ENCODE results near the gene MROH9. TPM values are rescaled to one million over a fixed set of nuclear protein-coding genes. Genes with fewer than 3 reads are reported as not detected.

MROH9 gene
- total and polyA plus RNA-seq, 2 of the 4 experiments (the other 2 are of a cell fraction): not detected

GRCh38 chr1:170959385-170959784 is 24.1 kb downstream of the MROH9 start:
- Histone ChIP-seq H3K9me1 (ENCODE audit: insufficient read depth, low read length) (no peaks in the 10 kb centered on the region), H4K8ac (ENCODE audit: low read depth in 2 of 2, low read length in 2 of 2) (no peak overlapping the region), H3K4ac (ENCODE audit: low read depth, low read length) (no peak overlapping the region), H3K9ac (ENCODE audit: low read depth, low read length) (no peak overlapping the region), H4K5ac (ENCODE audit: low read depth, low read length) (no peak overlapping the region), H3K27me3 (ENCODE audit: control insufficient read depth, insufficient read depth, low read length) (no peaks in the 10 kb centered on the region), H2BK5ac (ENCODE audit: low read depth, low read length, poor library complexity, severe bottlenecking) (no peak overlapping the region), H2BK120ac (ENCODE audit: low read depth, low read length) (no peak overlapping the region), H2AFZ (replicated peaks; ENCODE audit: low read length, poor library complexity) (no peak overlapping the region), H3K79me1 (ENCODE audit: low read depth in 1 of 2, low read length in 2 of 2) (no peaks in the 10 kb centered on the region), H3K36me3 (ENCODE audit: control insufficient read depth, insufficient read depth, low read length) (no peaks in the 10 kb centered on the region), H2AK9ac (replicated peaks; ENCODE audit: low read depth, low read length, poor library complexity) (no peak overlapping the region), H2BK15ac (ENCODE audit: low read depth, low read length) (no peak overlapping the region), H2BK20ac (ENCODE audit: low read depth, low read length) (no peak overlapping the region), H3K18ac (ENCODE audit: low read depth, low read length) (no peak overlapping the region), H4K91ac (ENCODE audit: insufficient read depth, low read depth, low read length) (no peak overlapping the region), H3K9me3 (ENCODE audit: control insufficient read depth, insufficient read depth, low read length) (no peaks in the 10 kb centered on the region), H3K14ac (replicated peaks; ENCODE audit: low read depth, low read length) (no peak overlapping the region), H2AK5ac (ENCODE audit: low read depth, low read length) (no peak overlapping the region), H3K27ac (ENCODE audit: insufficient read depth, low read length) (no peak overlapping the region), H3K4me3 (ENCODE audit: insufficient read depth, low read depth, low read length) (no peak overlapping the region), H3K23ac (ENCODE audit: low read depth, low read length) (no peak overlapping the region), H3K4me1 (ENCODE audit: control insufficient read depth, insufficient read depth, low read length) (no peaks in the 10 kb centered on the region), H3K56ac (ENCODE audit: extremely low read depth, insufficient read depth, low read length) (no peak overlapping the region), H4K20me1 (ENCODE audit: insufficient read depth, low read length) (no peaks in the 10 kb centered on the region), H3K4me2 (ENCODE audit: low read depth, low read length) (no peak overlapping the region)
- dilution Hi-C loops (cut with HindIII; ENCODE audit: low sequenced_read_pairs, unreplicated experiment) (no loop called here), in situ Hi-C loops (cut with MboI; ENCODE audit: low sequenced_read_pairs) (no loop called here), intact Hi-C loops (cut with micrococcal nuclease) (no loop called here)
- no peak for TF ChIP-seq FOS (IDR thresholded peaks at IDR 0.05; ENCODE audit: low read depth, low read length)
- TF ChIP-seq CHD1 (IDR thresholded peaks at IDR 0.05; ENCODE audit: low read depth, low read length): no peak
- TF ChIP-seq POLR2A (IDR thresholded peaks at IDR 0.05; ENCODE audit: low read depth, low read length): no peak
- no peak for TF ChIP-seq CEBPB (IDR thresholded peaks at IDR 0.05; ENCODE audit: low read depth, low read length)
- TF ChIP-seq, protein P1, sequence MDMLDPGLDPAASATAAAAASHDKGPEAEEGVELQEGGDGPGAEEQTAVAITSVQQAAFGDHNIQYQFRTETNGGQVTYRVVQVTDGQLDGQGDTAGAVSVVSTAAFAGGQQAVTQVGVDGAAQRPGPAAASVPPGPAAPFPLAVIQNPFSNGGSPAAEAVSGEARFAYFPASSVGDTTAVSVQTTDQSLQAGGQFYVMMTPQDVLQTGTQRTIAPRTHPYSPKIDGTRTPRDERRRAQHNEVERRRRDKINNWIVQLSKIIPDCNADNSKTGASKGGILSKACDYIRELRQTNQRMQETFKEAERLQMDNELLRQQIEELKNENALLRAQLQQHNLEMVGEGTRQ (IDR thresholded peaks at IDR 0.05; ENCODE audit: low read depth, low read length): no peak
- no peak for TF ChIP-seq ELK1 (IDR thresholded peaks at IDR 0.05; ENCODE audit: borderline replicate concordance, low read depth, low read length)
- TF ChIP-seq BHLHE40 (IDR thresholded peaks at IDR 0.05; ENCODE audit: low read depth, low read length): no peak
- TF ChIP-seq MXI1 (IDR thresholded peaks at IDR 0.05; ENCODE audit: borderline replicate concordance, low read depth, low read length): no peak
- TF ChIP-seq RAD21 (IDR thresholded peaks at IDR 0.05; ENCODE audit: low read length): no peak
- no peak for TF ChIP-seq RCOR1 (IDR thresholded peaks at IDR 0.05; ENCODE audit: insufficient replicate concordance, low read length)
- TF ChIP-seq NFE2L2 (IDR thresholded peaks at IDR 0.05; ENCODE audit: low read depth, low read length): no peak
- no peak for TF ChIP-seq RFX5 (IDR thresholded peaks at IDR 0.05; ENCODE audit: low read depth, low read length)
- TF ChIP-seq MAZ (IDR thresholded peaks at IDR 0.05; ENCODE audit: borderline replicate concordance, low read depth, low read length): no peak
- TF ChIP-seq SMC3 (IDR thresholded peaks at IDR 0.05; ENCODE audit: low read depth, low read length): no peak
- TF ChIP-seq MAFK (IDR thresholded peaks at IDR 0.05; ENCODE audit: low read depth, low read length): no peak
- TF ChIP-seq, protein P2, sequence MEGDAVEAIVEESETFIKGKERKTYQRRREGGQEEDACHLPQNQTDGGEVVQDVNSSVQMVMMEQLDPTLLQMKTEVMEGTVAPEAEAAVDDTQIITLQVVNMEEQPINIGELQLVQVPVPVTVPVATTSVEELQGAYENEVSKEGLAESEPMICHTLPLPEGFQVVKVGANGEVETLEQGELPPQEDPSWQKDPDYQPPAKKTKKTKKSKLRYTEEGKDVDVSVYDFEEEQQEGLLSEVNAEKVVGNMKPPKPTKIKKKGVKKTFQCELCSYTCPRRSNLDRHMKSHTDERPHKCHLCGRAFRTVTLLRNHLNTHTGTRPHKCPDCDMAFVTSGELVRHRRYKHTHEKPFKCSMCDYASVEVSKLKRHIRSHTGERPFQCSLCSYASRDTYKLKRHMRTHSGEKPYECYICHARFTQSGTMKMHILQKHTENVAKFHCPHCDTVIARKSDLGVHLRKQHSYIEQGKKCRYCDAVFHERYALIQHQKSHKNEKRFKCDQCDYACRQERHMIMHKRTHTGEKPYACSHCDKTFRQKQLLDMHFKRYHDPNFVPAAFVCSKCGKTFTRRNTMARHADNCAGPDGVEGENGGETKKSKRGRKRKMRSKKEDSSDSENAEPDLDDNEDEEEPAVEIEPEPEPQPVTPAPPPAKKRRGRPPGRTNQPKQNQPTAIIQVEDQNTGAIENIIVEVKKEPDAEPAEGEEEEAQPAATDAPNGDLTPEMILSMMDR (conservative IDR thresholded peaks at IDR 0.05; ENCODE audit: low read depth, low read length): no peak
- ChIA-PET POLR2A (ENCODE audit: unreplicated experiment) (no interaction called here), CTCF (interaction anchor here (1.5 kb wide), 1 partner anchor 267 kb away, joined by 5 read pairs; no protein-coding TSS in a partner anchor)
- no TSS peak for BruUV-seq (replicated peaks)
- ATAC-seq (ENCODE audit: low read depth): peak; percentile 37; the same call in 1 of the 2 replicates
- DNase-seq: peak; percentile 68

Measured in IMR-90 (cell line).